H1 (cell line): ENCODE results near the gene NMRK2.

ENCODE experiments used
- CBX8 ChIP-seq: fragments of 300-800, 300-1000 bp; sonication (generic); IDR thresholded peaks from 2 replicates; pipeline ENCODE4 v1.7.1; 2016; ENCODE audit warnings: low read depth, low read length, borderline replicate concordance
- CEBPB ChIP-seq: IDR thresholded peaks from 2 replicates; pipeline ENCODE4 v1.6.1; 2012; ENCODE audit warnings: low read depth, low read length
- CTCF ChIP-seq, 3 experiments: IDR thresholded peaks; 1 replicate in 2 of 3; 2 replicates in 1 of 3; pipeline versions ENCODE4 v1.5.1 to v1.6.1; 2011; ENCODE audit warnings: low read length in 3 of 3, mild to moderate bottlenecking in 3 of 3, inconsistent platforms in 2 of 3, low read depth in 1 of 3, moderate library complexity in 1 of 3; ENCODE audit not compliant: insufficient read depth in 1 of 3; ENCODE audit errors: control extremely low read depth in 1 of 3
- EZH2 ChIP-seq: fragments of 200-600 bp; sonication (generic); IDR thresholded peaks from 2 replicates; pipeline ENCODE4 v1.7.1; 2012; ENCODE audit warnings: low read depth, mild to moderate bottlenecking, moderate library complexity, low read length, inconsistent platforms; ENCODE audit not compliant: severe bottlenecking
- GABPA ChIP-seq: IDR thresholded peaks from 2 replicates; pipeline ENCODE4 v1.6.1; 2011; ENCODE audit warnings: mild to moderate bottlenecking, low read length, moderate library complexity, borderline replicate concordance; ENCODE audit not compliant: insufficient read depth
- GTF2F1 ChIP-seq: IDR thresholded peaks from 2 replicates; pipeline ENCODE4 v1.6.1; 2012; ENCODE audit warnings: low read depth, low read length, improper control_type of control experiment, borderline replicate concordance
- KDM5A ChIP-seq: fragments of 200-600 bp; IDR thresholded peaks from 2 replicates; pipeline ENCODE4 v1.7.1; 2012; ENCODE audit warnings: mild to moderate bottlenecking, low read length, inconsistent platforms, mixed read lengths
- MAFK ChIP-seq: IDR thresholded peaks from 2 replicates; pipeline ENCODE4 v1.6.1; 2012; ENCODE audit warnings: low read depth, mild to moderate bottlenecking, improper control_type of control experiment, low read length
- MAX ChIP-seq: IDR thresholded peaks from 2 replicates; pipeline ENCODE4 v1.6.1; 2012; ENCODE audit warnings: inconsistent platforms
- POLR2AphosphoS5 ChIP-seq: IDR thresholded peaks from 2 replicates; pipeline ENCODE4 v1.6.1; 2011; ENCODE audit warnings: low read depth, low read length
- SIN3A ChIP-seq, 2 experiments: IDR thresholded peaks in 1 of 2; conservative IDR thresholded peaks in 1 of 2; 2 replicates each; pipeline ENCODE4 v1.6.1; 2011 to 2012; ENCODE audit warnings: low read length in 2 of 2, improper control_type of control experiment in 1 of 2, low read depth in 1 of 2, mild to moderate bottlenecking in 1 of 2
- SIRT6 ChIP-seq: IDR thresholded peaks from one replicate; pipeline ENCODE4 v1.7.1; 2012; ENCODE audit warnings: low read length, inconsistent platforms
- SP2 ChIP-seq: IDR thresholded peaks from 2 replicates; pipeline ENCODE4 v1.6.1; 2012; ENCODE audit warnings: mild to moderate bottlenecking, low read length, inconsistent platforms
- ZNF274 ChIP-seq: IDR thresholded peaks from 2 replicates; pipeline ENCODE4 v1.7.0; 2012; ENCODE audit warnings: low read length, borderline replicate concordance; ENCODE audit errors: extremely low read depth

- no peak for TF ChIP-seq MAX
- no peak for TF ChIP-seq GABPA
- peak; percentile 69 to 77 (median 76) for TF ChIP-seq CTCF (IDR thresholded peaks at IDR 0.05; ENCODE audit: control extremely low read depth in 1 of 3, insufficient read depth in 1 of 3, low read depth in 1 of 3, low read length in 3 of 3)
- no peak for TF ChIP-seq MAFK
- no peak for TF ChIP-seq CEBPB
- no peak for TF ChIP-seq SP2
- TF ChIP-seq EZH2, result no peak
- no peak for TF ChIP-seq POLR2AphosphoS5
- TF ChIP-seq CBX8, result no peak
- no peak for TF ChIP-seq KDM5A
- no peak for TF ChIP-seq SIRT6
- TF ChIP-seq ZNF274, result no peak
- TF ChIP-seq GTF2F1, result no peak
- no peak for TF ChIP-seq SIN3A (conservative IDR thresholded peaks at IDR 0.05 in 1 of 2, IDR thresholded peaks at IDR 0.05 in 1 of 2; ENCODE audit: low read depth in 1 of 2, low read length in 2 of 2)
These were observed 54.9 kb downstream of the NMRK2 start for GRCh38 chr19:3987619-3988371.
